CD4-positive, alpha-beta memory T cell (primary cell): ENCODE data around the gene CRIM1. TPM values are rescaled to one million over a fixed set of nuclear protein-coding genes. Genes with fewer than 3 reads are reported as not detected.
"Not testable (repeated sequence)": the region's sequence is repeated elsewhere in the genome, so short reads cannot be mapped to it uniquely, and the experiment has no call there.

Source experiments
- CTCF ChIA-PET: fragments of 350-600 bp; sonication (Branson Sonifier 250); formaldehyde crosslinking; loops from one replicate; lab custom pipeline; 2021; ENCODE audit warnings: inconsistent platforms; ENCODE audit not compliant: partially characterized antibody; lab: Charles Lee
- POLR2A ChIA-PET: fragments of 350-600 bp; sonication (Branson Sonifier 250); formaldehyde crosslinking; loops from one replicate; lab custom pipeline; 2021; ENCODE audit not compliant: partially characterized antibody; lab: Charles Lee
- DNase-seq, 5 donors: peaks; one replicate each; pipeline versions ENCODE4 v3.0.0 to v3.0.0-alpha.2; 2020 to 2022; ENCODE audit warnings: mixed read lengths in 1 of 5
- H3K27ac ChIP-seq: one replicate; pipeline ENCODE4 v1.7.0; 2013; ENCODE audit warnings: low read depth, low read length
- H3K27me3 ChIP-seq: 2 replicates; pipeline ENCODE4 v1.7.0; 2013; ENCODE audit warnings: mild to moderate bottlenecking, low read length, moderate library complexity; ENCODE audit not compliant: insufficient read depth
- H3K36me3 ChIP-seq: 2 replicates; pipeline ENCODE4 v1.7.0; 2013; ENCODE audit warnings: mild to moderate bottlenecking, low read length, moderate library complexity; ENCODE audit not compliant: insufficient read depth
- H3K4me1 ChIP-seq: 2 replicates; pipeline ENCODE4 v1.7.0; 2013; ENCODE audit warnings: mild to moderate bottlenecking, low read length, moderate library complexity; ENCODE audit not compliant: insufficient read depth
- H3K4me3 ChIP-seq, 2 donors: one replicate each; pipeline ENCODE4 v1.7.0; 2013; ENCODE audit warnings: low read length in 2 of 2, mild to moderate bottlenecking in 1 of 2
- H3K9me3 ChIP-seq, 2 donors: one replicate each; pipeline ENCODE4 v1.7.0; 2013; ENCODE audit warnings: low read length in 2 of 2, control low read depth in 1 of 2; ENCODE audit not compliant: control insufficient read depth in 1 of 2
- H3K27ac Mint-ChIP-seq, 7 donors: one replicate each; pipeline ENCODE4 v1.8.0; 2020 to 2021; ENCODE audit warnings: mixed read lengths in 7 of 7, mild to moderate bottlenecking in 6 of 7, inconsistent platforms in 3 of 7, moderate library complexity in 3 of 7
- H3K27me3 Mint-ChIP-seq, 2 donors: one replicate each; pipeline ENCODE4 v1.8.0; 2020 to 2021; ENCODE audit warnings: mixed read lengths in 2 of 2
- H3K36me3 Mint-ChIP-seq, 2 donors: one replicate each; pipeline ENCODE4 v1.8.0; 2020 to 2021; ENCODE audit warnings: mixed read lengths in 2 of 2, inconsistent platforms in 1 of 2, mild to moderate bottlenecking in 1 of 2
- H3K4me1 Mint-ChIP-seq, 4 donors: one replicate each; pipeline ENCODE4 v1.8.0; 2020 to 2021; ENCODE audit warnings: mixed read lengths in 4 of 4, mild to moderate bottlenecking in 1 of 4
- H3K4me3 Mint-ChIP-seq, 8 donors: one replicate each; pipeline ENCODE4 v1.8.0; 2020 to 2021; ENCODE audit warnings: mixed read lengths in 8 of 8, mild to moderate bottlenecking in 7 of 8, moderate library complexity in 6 of 8, inconsistent platforms in 3 of 8
- H3K9me3 Mint-ChIP-seq, 8 donors: one replicate each; pipeline ENCODE4 v1.8.0; 2020 to 2021; ENCODE audit warnings: mixed read lengths in 8 of 8, mild to moderate bottlenecking in 5 of 8, inconsistent platforms in 3 of 8, moderate library complexity in 1 of 8
- intact Hi-C: fragments of 100-400 bp; cut with micrococcal nuclease; formaldehyde crosslinking; loops from one replicate; pipeline ENCODE4 v1.15.1; 2023
- polyA plus RNA-seq, 2 donors: library from polyadenylated mRNA; unstranded; fragments of 300-500 nt; fragmentation: Illumina TruSeq; gene quantifications; one replicate each; pipeline ENCODE4 v1.2.3, GENCODE V29; 2021
- total RNA-seq, 2 experiments: library from RNA; stranded (reverse); gene quantifications; one replicate each; pipeline ENCODE4 v1.2.3, GENCODE V29; 2021

The CRIM1 gene
- total RNA-seq = 10 to 100 TPM in 1 of 2 experiments, 1 to 10 TPM in 1; 6.8 to 12.0 TPM
- under 1 TPM in 1 of 2 donors, not detected in 1; 0.91 TPM for polyA plus RNA-seq

- peak within 1 kb of the TSS in 3 of 7 donors; percentile 1 to 25 (median 20) for H3K27ac Mint-ChIP-seq
- H3K27me3 Mint-ChIP-seq = peaks cover 13 to 14% of the 10 kb centered on the region in 2 donors
- ChIA-PET POLR2A (interaction anchor here (1.1 kb wide), 1 partner anchor 59 kb away, joined by 3 read pairs; no protein-coding TSS in a partner anchor), CTCF (interaction anchor here (1.1 to 1.2 kb wide), 3 partner anchors 9 to 115 kb away, joined by 3 to 4 read pairs (median 3); no protein-coding TSS in a partner anchor)
- peaks cover 24 to 46% (median 33%) of the 10 kb centered on the region in 4 donors for H3K4me1 Mint-ChIP-seq
- H3K9me3 ChIP-seq = no peaks in the 10 kb centered on the region
- intact Hi-C loops = loop anchor here (5.0 to 10.0 kb wide), 2 partner anchors 417 to 471 kb away; no protein-coding TSS in a partner anchor
- H3K27ac ChIP-seq = no peak within 1 kb of the TSS
- H3K4me3 ChIP-seq = peak within 1 kb of the TSS in 1 of 2 donors; percentile 36
- peaks cover 28% of the 10 kb centered on the region for H3K4me1 ChIP-seq
- H3K9me3 Mint-ChIP-seq = peaks cover 0 to 2% (median 0%) of the 10 kb centered on the region in 8 donors
- DNase-seq = peak; percentile 28 to 50 (median 38)
- no peaks in the 10 kb centered on the region for H3K36me3 ChIP-seq
- peaks cover 5% of the 10 kb centered on the region for H3K27me3 ChIP-seq
- peaks cover 0 to 6% of the 10 kb centered on the region in 2 donors for H3K36me3 Mint-ChIP-seq
- peak within 1 kb of the TSS; percentile 80 to 89 (median 85) for H3K4me3 Mint-ChIP-seq
Measured at GRCh38 chr2:36355151-36355889, at the start of gene CRIM1. Gene CRIM1, plus strand, starts transcription at chr2:36355778. Its CDS starts 515 bp downstream, at chr2:36356293.

- Histone ChIP-seq H3K36me3 (no peaks in the 10 kb centered on the region), H3K27ac (no peak overlapping the region), H3K9me3 (no peaks in the 10 kb centered on the region), H3K4me1 (no peaks in the 10 kb centered on the region), H3K27me3 (no peaks in the 10 kb centered on the region), H3K4me3 (no peak overlapping the region)
- H3K4me1 Mint-ChIP-seq = peaks cover 16 to 24% (median 20%) of the 10 kb centered on the region in 4 donors
- intact Hi-C loops = no loop called here
- ChIA-PET POLR2A (no interaction called here), CTCF (no interaction called here)
- no peak for DNase-seq
- no peaks in the 10 kb centered on the region for H3K27me3 Mint-ChIP-seq
- no peak overlapping the region for H3K4me3 Mint-ChIP-seq
- no peak overlapping the region for H3K27ac Mint-ChIP-seq
- peaks cover 0 to 7% (median 0%) of the 10 kb centered on the region in 8 donors for H3K9me3 Mint-ChIP-seq
- no peaks in the 10 kb centered on the region for H3K36me3 Mint-ChIP-seq
Measured at GRCh38 chr2:36307441-36307840, 48.1 kb upstream of the CRIM1 start.

GRCh38 chr2:36310444-36310843, 45.1 kb upstream of the CRIM1 start:
- H3K27me3 Mint-ChIP-seq, H3K4me3 Mint-ChIP-seq, H3K27ac ChIP-seq, POLR2A ChIA-PET, intact Hi-C loops, H3K9me3 ChIP-seq, H3K4me1 ChIP-seq, H3K4me3 ChIP-seq, H3K36me3 Mint-ChIP-seq, H3K36me3 ChIP-seq, DNase-seq, H3K27me3 ChIP-seq, H3K9me3 Mint-ChIP-seq: not testable (repeated sequence)
- H3K27ac Mint-ChIP-seq = peak overlapping the region in 2 of 7 donors; percentile 13 to 70
- CTCF ChIA-PET = interaction anchor here (1.1 kb wide), 1 partner anchor 57 kb away, joined by 3 read pairs; no protein-coding TSS in a partner anchor
- H3K4me1 Mint-ChIP-seq = peaks cover 18 to 24% (median 22%) of the 10 kb centered on the region in 4 donors

GRCh38 chr2:36318547-36318946, 37.0 kb upstream of the CRIM1 start:
- intact Hi-C loops = no loop called here
- Mint-ChIP-seq H3K27me3 (peaks cover 5 to 7% of the 10 kb centered on the region in 2 donors), H3K36me3 (peaks cover 0 to under 1% of the 10 kb centered on the region in 2 donors), H3K4me3 (no peak overlapping the region), H3K27ac (no peak overlapping the region), H3K4me1 (no peaks in the 10 kb centered on the region), H3K9me3 (peaks cover 0 to 8% (median 3%) of the 10 kb centered on the region in 8 donors)
- Histone ChIP-seq H3K4me3 (no peak overlapping the region), H3K27ac (no peak overlapping the region), H3K36me3 (no peaks in the 10 kb centered on the region), H3K9me3 (no peaks in the 10 kb centered on the region), H3K27me3 (no peaks in the 10 kb centered on the region), H3K4me1 (no peaks in the 10 kb centered on the region)
- POLR2A ChIA-PET = no interaction called here
- DNase-seq = no peak
- CTCF ChIA-PET = no interaction called here

GRCh38 chr2:36322108-36322507, 33.5 kb upstream of the CRIM1 start:
- peaks cover 0 to 12% (median 2%) of the 10 kb centered on the region in 8 donors for H3K9me3 Mint-ChIP-seq
- no peaks in the 10 kb centered on the region for H3K4me1 Mint-ChIP-seq
- H3K4me3 Mint-ChIP-seq = no peak overlapping the region
- peaks cover 4 to 7% of the 10 kb centered on the region in 2 donors for H3K27me3 Mint-ChIP-seq
- H3K4me3 ChIP-seq = no peak overlapping the region
- intact Hi-C loops = loop anchor here (1.0 kb wide), 1 partner anchor 349 kb away; no protein-coding TSS in a partner anchor
- DNase-seq = no peak
- no peaks in the 10 kb centered on the region for H3K4me1 ChIP-seq
- H3K36me3 Mint-ChIP-seq = peaks cover 0 to 7% of the 10 kb centered on the region in 2 donors
- POLR2A ChIA-PET = interaction anchor here (0.6 kb wide), 1 partner anchor 13 kb away, joined by 3 read pairs; no protein-coding TSS in a partner anchor
- H3K27ac Mint-ChIP-seq = no peak overlapping the region
- H3K27ac ChIP-seq = no peak overlapping the region
- H3K27me3 ChIP-seq = no peaks in the 10 kb centered on the region
- no peaks in the 10 kb centered on the region for H3K36me3 ChIP-seq
- CTCF ChIA-PET = interaction anchor here (0.7 to 1.0 kb wide), 3 partner anchors 32 to 350 kb away, joined by 3 to 7 read pairs (median 3); no protein-coding TSS in a partner anchor
- H3K9me3 ChIP-seq = no peaks in the 10 kb centered on the region

GRCh38 chr2:36326286-36326685, 29.3 kb upstream of the CRIM1 start:
- no peak for DNase-seq
- H3K36me3 ChIP-seq = no peaks in the 10 kb centered on the region
- intact Hi-C loops = no loop called here
- POLR2A ChIA-PET = no interaction called here
- Mint-ChIP-seq H3K4me3 (no peak overlapping the region), H3K36me3 (peaks cover 0 to 7% of the 10 kb centered on the region in 2 donors), H3K4me1 (peaks cover 0 to 2% (median 0%) of the 10 kb centered on the region in 4 donors), H3K27ac (no peak overlapping the region), H3K9me3 (peaks cover 0 to 12% (median 2%) of the 10 kb centered on the region in 8 donors), H3K27me3 (peaks cover 1 to 7% of the 10 kb centered on the region in 2 donors)
- H3K9me3 ChIP-seq = no peaks in the 10 kb centered on the region
- no peak overlapping the region for H3K4me3 ChIP-seq
- no peak overlapping the region for H3K27ac ChIP-seq
- no peaks in the 10 kb centered on the region for H3K4me1 ChIP-seq
- H3K27me3 ChIP-seq = no peaks in the 10 kb centered on the region
- CTCF ChIA-PET = interaction anchor here (0.7 kb wide), 1 partner anchor 9 kb away, joined by 3 read pairs; no protein-coding TSS in a partner anchor

GRCh38 chr2:36329251-36329650, 26.3 kb upstream of the CRIM1 start:
- ChIA-PET POLR2A (no interaction called here), CTCF (interaction anchor here (1.6 kb wide), 1 partner anchor 24 kb away, joined by 6 read pairs; no protein-coding TSS in a partner anchor)
- Histone ChIP-seq H3K27me3 (no peaks in the 10 kb centered on the region), H3K4me3 (no peak overlapping the region), H3K27ac (no peak overlapping the region), H3K4me1 (no peaks in the 10 kb centered on the region), H3K9me3 (no peaks in the 10 kb centered on the region), H3K36me3 (no peaks in the 10 kb centered on the region)
- no peak for DNase-seq
- peaks cover 0 to 4% (median 0%) of the 10 kb centered on the region in 8 donors for H3K9me3 Mint-ChIP-seq
- H3K27me3 Mint-ChIP-seq = no peaks in the 10 kb centered on the region
- H3K36me3 Mint-ChIP-seq = no peaks in the 10 kb centered on the region
- H3K4me3 Mint-ChIP-seq = no peak overlapping the region
- no peak overlapping the region for H3K27ac Mint-ChIP-seq
- H3K4me1 Mint-ChIP-seq = peaks cover 0 to 7% (median 5%) of the 10 kb centered on the region in 4 donors
- intact Hi-C loops = no loop called here
